GM19372 (cell line): ENCODE results near the gene ZCCHC10.
"Not testable (repeated sequence)": the region's sequence is repeated elsewhere in the genome, so short reads cannot be mapped to it uniquely, and the experiment has no call there.

Source experiments
- ATAC-seq: cut with Tn5 transposase; IDR thresholded peaks from one replicate; pipeline ENCODE4 v1.9.1; 2021; ENCODE audit warnings: mild to moderate bottlenecking, low read depth, moderate library complexity; ENCODE audit not compliant: unreplicated experiment

The ZCCHC10 gene

DNA sequence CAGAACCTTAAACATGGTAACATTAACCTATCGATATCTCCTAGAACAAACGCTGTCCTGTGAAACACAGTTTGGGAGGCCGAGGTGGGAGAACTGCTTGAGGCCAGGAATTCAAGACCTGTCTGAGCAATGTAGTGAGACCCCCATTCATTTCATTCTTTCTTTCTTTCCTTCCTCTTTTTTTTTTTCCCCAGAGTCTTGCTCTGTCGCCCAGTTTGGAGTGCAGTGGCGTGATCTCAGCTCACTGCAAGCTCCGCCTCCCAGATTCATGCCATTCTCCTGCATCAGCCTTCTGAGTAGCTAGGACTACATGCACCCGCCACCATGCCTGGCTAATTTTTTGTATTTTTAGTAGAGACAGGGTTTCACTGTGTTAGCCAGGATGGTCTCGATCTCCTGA lies 20.2 kb upstream of the ZCCHC10 start:
- ATAC-seq = not testable (repeated sequence)

GRCh38 chr5:133041910-133042309 lies 15.6 kb upstream of the ZCCHC10 start:
- ATAC-seq = no peak

- ATAC-seq = no peak
Measured at GRCh38 chr5:133041157-133041784, 14.9 kb upstream of the ZCCHC10 start.

DNA sequence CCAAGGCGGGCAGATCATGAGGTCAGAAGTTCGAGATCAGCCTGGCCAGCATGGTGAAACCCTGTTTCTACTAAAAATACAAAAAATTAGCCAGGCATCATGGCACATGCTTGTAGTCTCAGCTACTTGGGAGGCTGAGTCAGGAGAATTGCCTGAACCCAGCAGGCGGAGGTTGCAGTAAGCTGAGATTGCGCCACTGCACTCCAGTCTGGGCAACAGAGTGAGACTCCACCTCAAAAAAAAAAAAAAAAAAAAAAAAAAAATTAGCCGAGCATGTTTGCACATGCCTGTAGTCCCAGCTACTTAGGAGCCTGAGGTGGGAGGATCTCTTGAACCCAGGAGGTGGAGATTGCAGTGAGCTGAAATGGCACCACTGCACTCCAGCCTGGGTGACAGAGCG lies 10.3 kb upstream of the ZCCHC10 start:
- not testable (repeated sequence) for ATAC-seq

GRCh38 chr5:133035224-133035623 lies 8.9 kb upstream of the ZCCHC10 start:
- no peak for ATAC-seq

- no peak for ATAC-seq
Measured at GRCh38 chr5:133034064-133034463, 7.7 kb upstream of the ZCCHC10 start.

GRCh38 chr5:133032852-133033742 lies 6.7 kb upstream of the ZCCHC10 start:
- no peak for ATAC-seq

- no peak for ATAC-seq
Measured at GRCh38 chr5:133030343-133031005, 4.1 kb upstream of the ZCCHC10 start.

- no peak for ATAC-seq
Measured at GRCh38 chr5:133029416-133029815, 3.1 kb upstream of the ZCCHC10 start.

GRCh38 chr5:133026664-133027153 lies 360 bp upstream of the ZCCHC10 start:
- no peak for ATAC-seq

GRCh38 chr5:133019471-133019870 lies 6.9 kb downstream of the ZCCHC10 start:
- ATAC-seq = not testable (repeated sequence)

- no peak for ATAC-seq
Measured at GRCh38 chr5:133017964-133018363, 8.4 kb downstream of the ZCCHC10 start.

GRCh38 chr5:133015466-133015865 lies 10.9 kb downstream of the ZCCHC10 start:
- ATAC-seq = no peak

DNA sequence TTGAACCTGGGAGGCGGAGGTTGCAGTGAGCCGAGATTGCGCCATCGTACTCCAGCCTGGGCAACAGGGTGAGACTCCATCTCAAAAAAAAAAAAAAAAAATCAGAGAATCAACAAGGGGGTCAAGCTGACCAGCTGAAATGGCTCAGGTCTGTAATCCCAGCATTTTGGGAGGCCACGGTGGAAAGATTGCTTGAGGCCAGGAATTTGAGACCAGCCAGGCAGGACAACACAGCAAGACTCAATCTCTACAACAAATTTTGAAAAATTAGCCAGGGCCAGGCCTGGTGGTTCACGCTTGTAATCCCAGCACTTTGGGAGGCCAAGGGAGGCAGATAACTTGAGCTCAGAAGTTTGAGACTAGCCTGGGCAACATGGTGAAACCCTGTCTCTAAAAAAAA lies 17.9 kb downstream of the ZCCHC10 start:
- ATAC-seq = not testable (repeated sequence)

DNA sequence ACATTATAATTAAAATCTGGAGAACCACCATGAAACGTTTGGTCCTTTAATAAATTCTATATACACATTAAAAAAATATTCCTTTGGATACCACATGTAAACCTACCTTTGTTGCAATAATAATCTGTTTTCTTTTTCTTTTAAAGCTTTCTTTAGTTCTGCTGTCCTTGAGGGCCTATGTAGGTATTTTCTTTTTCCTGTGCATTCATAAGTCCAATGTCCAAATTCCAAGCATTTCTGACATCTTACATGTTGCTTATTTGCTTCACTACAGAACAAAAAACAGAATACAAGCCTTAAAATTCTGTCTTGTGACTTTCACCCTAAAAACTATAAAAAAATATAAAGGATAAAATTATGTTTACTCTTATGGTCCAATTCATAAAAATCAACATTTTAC lies 19.7 kb downstream of the ZCCHC10 start:
- no peak for ATAC-seq

DNA sequence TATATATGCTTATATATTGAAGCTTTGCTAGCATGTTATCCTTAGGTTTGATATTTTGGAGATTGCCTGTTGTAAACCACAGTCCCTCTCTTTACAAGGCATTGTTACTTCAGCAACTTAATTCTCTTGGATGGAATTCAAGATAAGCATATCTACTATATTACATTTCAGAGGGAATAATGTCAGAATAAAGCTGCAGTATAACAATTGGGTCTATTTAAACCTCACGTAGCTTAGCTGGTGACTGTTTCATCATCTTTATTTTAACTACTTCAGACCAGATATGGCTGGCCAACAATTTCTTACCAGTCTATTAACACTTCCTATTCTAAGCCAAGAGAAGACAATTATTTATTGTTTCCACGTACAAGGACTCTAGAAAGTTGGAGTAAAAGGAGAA lies 27.1 kb downstream of the ZCCHC10 start:
- no peak for ATAC-seq

DNA sequence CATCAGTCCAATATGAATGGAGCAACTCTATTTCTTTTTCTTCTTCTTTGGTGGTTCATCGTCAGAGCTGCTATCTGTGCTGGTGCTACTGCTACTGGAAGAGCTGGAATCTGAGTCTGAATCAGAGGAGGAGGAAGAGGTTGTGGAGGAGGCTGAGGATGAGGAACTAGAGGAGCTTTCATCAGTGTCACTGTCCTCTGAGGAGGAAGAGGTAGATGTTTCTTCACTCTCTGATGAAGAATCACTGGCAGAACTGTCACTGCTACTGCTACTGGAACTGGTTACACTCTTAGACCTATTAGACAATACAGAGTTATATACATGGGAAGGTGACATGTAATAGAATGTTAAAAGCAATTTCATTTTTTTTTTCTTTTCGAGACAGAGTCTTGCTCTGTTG lies 27.8 kb downstream of the ZCCHC10 start:
- ATAC-seq = no peak

GRCh38 chr5:132996307-132996706 lies 30.0 kb downstream of the ZCCHC10 start:
- no peak for ATAC-seq

DNA sequence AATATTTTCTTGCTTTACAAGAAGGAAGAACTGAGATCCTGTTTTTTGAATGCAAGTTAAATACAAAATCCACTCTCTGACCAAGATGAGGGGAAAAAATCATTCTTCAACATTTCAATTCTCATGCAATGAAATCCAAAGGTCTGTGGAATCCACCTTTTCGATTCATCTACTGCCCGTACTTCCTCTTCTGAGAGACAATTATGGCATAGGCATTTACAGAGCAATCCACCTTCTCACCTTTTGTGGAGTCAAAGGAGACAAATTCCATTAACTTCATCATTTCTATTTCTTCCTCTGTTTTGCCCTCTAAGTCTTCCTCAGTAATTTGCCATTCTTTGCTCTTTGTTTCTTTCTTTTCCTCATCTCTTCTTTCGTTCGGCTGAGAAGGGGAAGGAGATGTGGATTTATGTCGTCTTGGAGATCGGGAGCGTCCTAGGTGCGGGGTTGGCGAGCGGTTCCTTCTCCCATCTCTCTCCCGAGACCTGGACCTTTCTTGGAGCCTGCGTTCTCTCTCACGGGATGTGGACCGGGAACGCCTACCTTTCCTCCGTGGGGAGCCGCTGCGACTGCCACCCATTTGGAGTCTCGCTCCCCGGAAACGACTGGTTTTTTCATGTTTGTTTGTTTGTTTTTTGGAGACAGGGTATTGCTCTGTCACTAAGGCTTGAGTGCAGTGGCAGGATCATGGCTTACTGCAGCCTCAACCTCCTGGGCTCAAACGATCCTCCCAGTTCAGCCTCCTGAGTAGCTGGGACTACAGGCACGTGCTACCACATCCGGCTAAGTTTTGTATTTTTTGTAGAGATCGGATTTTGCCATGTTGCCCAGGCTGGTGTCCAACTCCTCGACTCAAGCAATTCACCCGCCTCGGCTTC lies 38.6 kb downstream of the ZCCHC10 start:
- no peak for ATAC-seq

DNA sequence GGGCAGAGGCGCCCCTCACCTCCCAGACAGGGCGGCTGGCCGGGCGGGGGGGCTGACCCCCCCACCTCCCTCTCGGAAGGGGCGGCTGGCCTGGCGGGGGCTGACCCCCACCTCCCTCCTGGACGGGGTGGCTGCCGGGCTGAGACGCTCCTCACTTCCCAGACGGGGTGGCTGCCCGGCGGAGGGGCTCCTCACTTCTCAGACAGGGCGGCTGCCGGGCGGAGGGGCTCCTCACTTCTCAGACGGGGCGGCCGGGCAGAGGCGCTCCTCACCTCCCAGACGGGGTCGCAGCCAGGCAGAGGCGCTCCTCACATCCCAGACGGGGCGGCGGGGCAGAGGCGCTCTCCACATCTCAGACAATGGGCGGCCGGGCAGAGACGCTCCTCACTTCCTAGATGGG lies 43.4 kb downstream of the ZCCHC10 start:
- ATAC-seq = not testable (repeated sequence)
